Measurements from ENCODE around the gene ACSF2. TPM values are rescaled to one million over a fixed set of nuclear protein-coding genes. Genes with fewer than 3 reads are reported as not detected.

The ACSF2 gene
- total RNA-seq, 1 donor from 2014 or later = 17.9 TPM

GRCh38 chr17:50519141-50519834 is 93.3 kb downstream of the ACSF2 start:
- CTCF ChIA-PET = no interaction called here
- no peaks in the 10 kb centered on the region for H3K36me3 Mint-ChIP-seq (ENCODE audit: low read depth)
- intact Hi-C loops (cut with micrococcal nuclease) = no loop called here

GRCh38 chr17:50520483-50520882 is 94.5 kb downstream of the ACSF2 start:
- no peaks in the 10 kb centered on the region for H3K27me3 Mint-ChIP-seq
- no peaks in the 10 kb centered on the region for H3K9me3 Mint-ChIP-seq
- TF ChIP-seq CTCF (IDR thresholded peaks at IDR 0.05) = no peak
- ATAC-seq (ENCODE audit: low read depth) (no peak), DNase-seq (no peak)
- ChIA-PET POLR2A (no interaction called here), CTCF (no interaction called here)
- H3K36me3 Mint-ChIP-seq (ENCODE audit: low read depth) = no peaks in the 10 kb centered on the region
- H3K4me1 Mint-ChIP-seq = no peaks in the 10 kb centered on the region
- H3K27ac Mint-ChIP-seq = no peak overlapping the region
- intact Hi-C loops (cut with micrococcal nuclease) = no loop called here
- no peak overlapping the region for H3K4me3 Mint-ChIP-seq

More at GRCh38 chr17:50519141-50519834, 93.3 kb downstream of the ACSF2 start:
- no peak for TF ChIP-seq CTCF (IDR thresholded peaks at IDR 0.05)
- no peak for DNase-seq
- Mint-ChIP-seq H3K27ac (no peak overlapping the region), H3K4me3 (no peak overlapping the region), H3K27me3 (no peaks in the 10 kb centered on the region), H3K4me1 (no peaks in the 10 kb centered on the region), H3K9me3 (no peaks in the 10 kb centered on the region)
- ATAC-seq (ENCODE audit: low read depth) = no peak
- POLR2A ChIA-PET = no interaction called here

GRCh38 chr17:50521514-50521913 is 95.5 kb downstream of the ACSF2 start:
- POLR2A ChIA-PET = no interaction called here
- CTCF ChIA-PET = no interaction called here
- no peak for ATAC-seq (ENCODE audit: low read depth)
- Mint-ChIP-seq H3K9me3 (no peaks in the 10 kb centered on the region), H3K4me3 (no peak overlapping the region), H3K36me3 (ENCODE audit: low read depth) (no peaks in the 10 kb centered on the region), H3K27ac (no peak overlapping the region), H3K4me1 (no peaks in the 10 kb centered on the region), H3K27me3 (no peaks in the 10 kb centered on the region)
- intact Hi-C loops (cut with micrococcal nuclease) = no loop called here
- DNase-seq = no peak
- TF ChIP-seq CTCF (IDR thresholded peaks at IDR 0.05) = no peak

- Mint-ChIP-seq H3K27me3 (no peaks in the 10 kb centered on the region), H3K36me3 (ENCODE audit: low read depth) (no peaks in the 10 kb centered on the region), H3K4me1 (no peaks in the 10 kb centered on the region), H3K4me3 (no peak overlapping the region), H3K27ac (no peak overlapping the region), H3K9me3 (no peaks in the 10 kb centered on the region)
- ATAC-seq (ENCODE audit: low read depth) (no peak), DNase-seq (no peak)
- POLR2A ChIA-PET = no interaction called here
- intact Hi-C loops (cut with micrococcal nuclease) = no loop called here
- CTCF ChIA-PET = no interaction called here
- no peak for TF ChIP-seq CTCF (IDR thresholded peaks at IDR 0.05)
Measured at GRCh38 chr17:50522766-50523165, 96.7 kb downstream of the ACSF2 start.

GRCh38 chr17:50523208-50523607 is 97.2 kb downstream of the ACSF2 start:
- no peak for ATAC-seq (ENCODE audit: low read depth)
- H3K36me3 Mint-ChIP-seq (ENCODE audit: low read depth) = no peaks in the 10 kb centered on the region
- POLR2A ChIA-PET = no interaction called here
- no peaks in the 10 kb centered on the region for H3K4me1 Mint-ChIP-seq
- H3K27me3 Mint-ChIP-seq = no peaks in the 10 kb centered on the region
- H3K9me3 Mint-ChIP-seq = no peaks in the 10 kb centered on the region
- H3K27ac Mint-ChIP-seq = no peak overlapping the region
- no peak for DNase-seq
- TF ChIP-seq CTCF (IDR thresholded peaks at IDR 0.05) = no peak
- CTCF ChIA-PET = no interaction called here
- H3K4me3 Mint-ChIP-seq = no peak overlapping the region
- intact Hi-C loops (cut with micrococcal nuclease) = no loop called here

Other genes starting within 250 kb of the ACSF2 start
- 8.8 and 9.2 TPM in 2 replicates for gene COL1A1, start 224.6 kb upstream of the ACSF2 start, total RNA-seq
- gene TMEM92, start 151.8 kb upstream of the ACSF2 start, total RNA-seq = not detected in 2 replicates
- gene XYLT2, start 80.1 kb upstream of the ACSF2 start, total RNA-seq = 20.3 and 21.4 TPM in 2 replicates
- 45.0 and 49.2 TPM in 2 replicates for gene MRPL27, start 53.0 kb upstream of the ACSF2 start, total RNA-seq
- 3.1 and 3.6 TPM in 2 replicates for gene EME1, start 53.0 kb upstream of the ACSF2 start, total RNA-seq
- gene LRRC59, start 28.7 kb upstream of the ACSF2 start, total RNA-seq = 41.8 and 42.0 TPM in 2 replicates
- gene CHAD, start 42.7 kb downstream of the ACSF2 start, total RNA-seq = 0.34 and 0.42 TPM in 2 replicates
- 36.2 and 42.2 TPM in 2 replicates for gene RSAD1, start 52.6 kb downstream of the ACSF2 start, total RNA-seq
- gene MYCBPAP, start 82.2 kb downstream of the ACSF2 start, total RNA-seq = 2.1 and 2.3 TPM in 2 replicates
- not detected in 2 replicates for gene EPN3, start 106.5 kb downstream of the ACSF2 start, total RNA-seq
- 45.6 and 52.3 TPM in 2 replicates for gene SPATA20, start 121.0 kb downstream of the ACSF2 start, total RNA-seq
- gene CACNA1G, start 134.5 kb downstream of the ACSF2 start, total RNA-seq = 0.07 TPM in 1 of 2 replicates, not detected in the other
- 0.20 and 0.88 TPM in 2 replicates for gene ABCC3, start 208.7 kb downstream of the ACSF2 start, total RNA-seq

All from activated B cell treated with CpG ODN at 0.5 μM for 24 hours (primary cell).